ENCODE data around the gene RIMBP2.

The RIMBP2 gene

GRCh38 chr12:130677957-130678558 lies 38.0 kb downstream of the RIMBP2 start:
- DNase-seq = no peak

- DNase-seq = no peak
Measured at GRCh38 chr12:130675791-130676190, 40.3 kb downstream of the RIMBP2 start.

GRCh38 chr12:130675121-130675520 lies 41.0 kb downstream of the RIMBP2 start:
- no peak for DNase-seq

DNA sequence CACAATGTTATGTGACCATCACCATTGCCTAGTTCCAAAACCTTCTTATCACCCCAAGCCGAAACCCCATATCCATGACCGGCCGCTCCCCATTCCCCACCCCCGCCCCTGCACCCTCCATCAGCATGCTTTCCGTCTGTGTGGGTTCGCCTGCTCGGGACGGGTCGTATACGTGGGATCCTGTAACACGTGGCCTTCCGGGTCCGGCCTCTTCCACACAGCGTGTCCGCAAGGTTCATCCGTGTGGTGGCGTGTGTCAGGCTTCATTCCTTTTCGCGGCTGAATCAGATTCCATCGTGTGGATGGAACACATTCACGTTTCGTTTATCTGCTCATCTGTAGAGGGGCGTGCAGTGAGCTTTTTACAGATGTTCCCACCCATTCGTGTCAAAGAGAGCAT lies 41.4 kb downstream of the RIMBP2 start:
- DNase-seq = no peak

- DNase-seq = no peak
Measured at GRCh38 chr12:130673036-130673705, 42.9 kb downstream of the RIMBP2 start.

DNA sequence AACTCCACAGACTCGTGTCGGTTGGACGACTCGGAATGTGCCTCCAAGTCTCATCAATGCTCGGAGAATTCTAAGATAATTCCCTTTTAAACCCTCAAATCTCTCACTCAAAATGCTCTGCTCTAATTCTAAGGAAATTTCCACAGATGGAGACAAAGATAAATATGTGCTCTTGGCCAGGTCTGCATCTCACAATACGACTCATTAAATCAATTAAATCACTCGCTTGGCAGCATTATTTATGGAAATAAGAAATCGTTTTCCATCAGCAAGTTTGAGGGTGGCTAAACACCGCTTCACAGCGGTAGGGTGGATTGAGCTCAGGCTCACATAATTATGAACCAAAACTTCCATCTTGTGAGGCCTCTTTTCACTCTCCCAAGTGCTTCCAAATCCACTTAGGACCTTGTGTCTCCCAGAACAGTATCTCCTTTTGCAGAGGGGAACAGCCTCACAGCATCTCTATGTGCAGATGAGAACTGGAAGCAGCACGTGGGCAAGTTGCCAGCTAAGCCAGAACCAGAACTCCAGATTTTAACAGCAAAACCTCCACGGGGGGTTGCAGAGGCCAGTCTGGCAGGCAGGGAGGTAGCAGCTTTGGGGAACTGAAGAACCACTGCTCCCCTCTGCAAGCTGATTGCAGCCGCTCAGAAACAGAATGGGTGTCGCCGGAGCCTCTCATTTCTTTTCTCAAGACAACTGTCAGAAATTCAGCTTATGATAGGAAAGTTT lies 43.8 kb downstream of the RIMBP2 start:
- DNase-seq = no peak

DNA sequence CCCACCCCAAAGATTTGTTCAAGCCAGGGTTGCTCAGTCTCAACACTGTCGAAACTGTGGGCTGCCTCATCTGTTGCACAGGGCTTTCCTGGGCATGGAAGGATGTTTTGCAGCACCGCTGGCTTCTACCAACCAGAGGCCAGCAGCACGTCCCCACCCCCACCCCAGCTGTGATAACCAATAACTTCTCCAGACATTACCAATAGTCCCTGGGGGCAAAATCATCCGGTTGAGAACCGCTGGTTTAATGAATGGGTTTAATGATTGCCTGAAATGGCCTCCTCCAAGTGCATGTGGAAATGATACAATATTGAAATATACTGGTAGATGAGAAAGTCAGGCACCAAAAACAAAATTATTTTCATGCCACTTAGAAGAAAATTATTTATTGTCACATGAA lies 44.5 kb downstream of the RIMBP2 start:
- no peak for DNase-seq

DNA sequence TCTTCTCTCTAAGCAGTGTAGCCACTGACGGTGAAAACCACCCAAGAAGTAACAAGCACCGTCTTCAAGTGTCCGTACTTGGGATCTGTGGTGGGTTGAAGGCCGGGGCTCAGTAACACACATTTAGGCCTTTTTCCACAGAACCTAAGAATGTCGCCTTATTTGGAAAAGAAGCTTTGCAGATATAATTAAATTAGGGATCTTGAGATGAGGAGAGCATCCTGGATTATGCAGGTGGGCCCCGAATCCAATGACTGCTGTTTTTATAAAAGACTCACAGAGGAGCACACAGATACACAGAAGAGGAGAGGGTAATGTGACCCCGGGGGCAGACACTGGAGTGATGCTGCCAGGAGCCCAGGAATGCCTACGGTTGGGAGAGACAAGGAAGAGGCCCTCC lies 46.3 kb downstream of the RIMBP2 start:
- no peak for DNase-seq

DNA sequence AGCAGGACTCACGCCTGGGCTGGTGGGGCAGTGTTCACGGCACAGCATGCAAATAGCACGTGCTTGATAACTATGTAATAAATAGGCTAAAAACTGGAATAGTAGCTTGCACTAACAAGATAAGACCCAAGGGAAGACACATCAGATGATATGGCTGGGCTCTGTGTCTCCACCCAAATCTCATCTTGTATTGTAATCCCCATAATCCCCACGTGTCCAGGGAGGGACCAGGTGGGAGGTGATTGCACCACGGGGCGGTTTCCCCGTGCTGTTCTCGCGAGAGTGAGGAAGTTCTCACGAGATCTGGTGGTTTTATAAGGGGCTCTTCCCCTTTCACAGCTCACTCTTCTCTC lies 46.9 kb downstream of the RIMBP2 start:
- DNase-seq = no peak

- DNase-seq = no peak
Measured at GRCh38 chr12:130668286-130669204, 47.6 kb downstream of the RIMBP2 start.

- no peak for DNase-seq
Measured at GRCh38 chr12:130667421-130667960, 48.6 kb downstream of the RIMBP2 start.

GRCh38 chr12:130666645-130667044 lies 49.5 kb downstream of the RIMBP2 start:
- no peak for DNase-seq

- no peak for DNase-seq
Measured at GRCh38 chr12:130665753-130666152, 50.3 kb downstream of the RIMBP2 start.

GRCh38 chr12:130664772-130665171 lies 51.3 kb downstream of the RIMBP2 start:
- DNase-seq = no peak

GRCh38 chr12:130664252-130664651 lies 51.8 kb downstream of the RIMBP2 start:
- DNase-seq = no peak

GRCh38 chr12:130663514-130663913 lies 52.6 kb downstream of the RIMBP2 start:
- no peak for DNase-seq

- DNase-seq = no peak
Measured at GRCh38 chr12:130661486-130662255, 54.4 kb downstream of the RIMBP2 start.

GRCh38 chr12:130661059-130661458 lies 55.0 kb downstream of the RIMBP2 start:
- DNase-seq = no peak

- no peak for DNase-seq
Measured at GRCh38 chr12:130658145-130658911, 57.8 kb downstream of the RIMBP2 start.

- no peak for DNase-seq
Measured at GRCh38 chr12:130656411-130656810, 59.7 kb downstream of the RIMBP2 start.

GRCh38 chr12:130655881-130656280 lies 60.2 kb downstream of the RIMBP2 start:
- DNase-seq = no peak
